GM23338 (cell line): Measurements from ENCODE around the gene PPP1R13L.

Source experiments
- POLR2AphosphoS5 ChIP-seq: IDR thresholded peaks from 2 replicates; pipeline ENCODE4 v1.6.1; 2016; ENCODE audit warnings: antibody characterized with exemption, low read depth
- TF ChIP-seq, protein P1 (sequence below), 2 experiments: fragments of 200-600 bp in 1 of 2; sonication (generic) in 1 of 2; conservative IDR thresholded peaks; 2 replicates each; pipeline versions ENCODE4 v1.5.1 to v1.6.1; 2016 to 2017; ENCODE audit warnings: antibody characterized with exemption in 2 of 2, low read depth in 2 of 2, mild to moderate bottlenecking in 2 of 2, moderate library complexity in 1 of 2

DNA sequence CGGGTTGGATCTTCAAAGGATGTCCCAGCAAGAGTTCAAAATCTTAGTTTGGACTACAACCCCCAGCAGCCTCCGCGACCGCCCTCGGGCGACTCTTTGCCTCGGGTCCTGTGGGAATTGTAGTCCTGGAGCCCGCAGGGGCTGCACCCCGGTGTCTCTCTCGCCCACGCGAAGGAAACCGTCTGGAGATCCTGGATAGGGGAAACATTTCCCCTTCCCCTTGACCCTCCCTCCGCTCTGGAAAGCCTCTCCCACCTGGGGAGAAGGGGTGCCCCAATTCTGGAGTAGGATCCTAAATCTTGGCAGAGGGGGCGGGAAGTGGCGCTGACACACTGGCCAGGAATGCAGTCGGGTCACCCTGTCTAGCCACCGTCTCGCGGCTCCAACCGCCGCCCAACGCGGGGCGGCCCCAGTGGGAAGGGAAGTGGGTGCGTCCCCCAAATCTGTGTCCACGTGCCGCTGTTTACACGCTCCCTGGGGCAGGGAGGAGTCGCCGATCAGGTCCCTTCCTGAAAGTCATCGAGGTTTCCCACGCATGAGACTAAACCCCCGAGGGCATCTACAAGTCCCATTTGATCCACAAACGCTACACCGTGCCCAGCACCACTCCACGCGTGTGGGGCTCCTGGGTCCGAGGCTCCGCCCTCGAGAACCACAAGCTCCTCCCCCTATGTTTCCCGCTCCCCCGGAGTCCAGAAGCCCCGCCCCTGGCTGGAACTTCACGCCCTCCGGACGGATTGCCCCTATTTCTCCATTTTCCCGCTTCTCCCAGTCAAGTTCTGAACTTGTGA is 761 bp upstream of the PPP1R13L start:
- 0 out of 2 replicates have a peak, but pooled peaks have one; percentile 3 for TF ChIP-seq POLR2AphosphoS5
- TF ChIP-seq, protein P1, sequence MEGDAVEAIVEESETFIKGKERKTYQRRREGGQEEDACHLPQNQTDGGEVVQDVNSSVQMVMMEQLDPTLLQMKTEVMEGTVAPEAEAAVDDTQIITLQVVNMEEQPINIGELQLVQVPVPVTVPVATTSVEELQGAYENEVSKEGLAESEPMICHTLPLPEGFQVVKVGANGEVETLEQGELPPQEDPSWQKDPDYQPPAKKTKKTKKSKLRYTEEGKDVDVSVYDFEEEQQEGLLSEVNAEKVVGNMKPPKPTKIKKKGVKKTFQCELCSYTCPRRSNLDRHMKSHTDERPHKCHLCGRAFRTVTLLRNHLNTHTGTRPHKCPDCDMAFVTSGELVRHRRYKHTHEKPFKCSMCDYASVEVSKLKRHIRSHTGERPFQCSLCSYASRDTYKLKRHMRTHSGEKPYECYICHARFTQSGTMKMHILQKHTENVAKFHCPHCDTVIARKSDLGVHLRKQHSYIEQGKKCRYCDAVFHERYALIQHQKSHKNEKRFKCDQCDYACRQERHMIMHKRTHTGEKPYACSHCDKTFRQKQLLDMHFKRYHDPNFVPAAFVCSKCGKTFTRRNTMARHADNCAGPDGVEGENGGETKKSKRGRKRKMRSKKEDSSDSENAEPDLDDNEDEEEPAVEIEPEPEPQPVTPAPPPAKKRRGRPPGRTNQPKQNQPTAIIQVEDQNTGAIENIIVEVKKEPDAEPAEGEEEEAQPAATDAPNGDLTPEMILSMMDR (conservative IDR thresholded peaks at IDR 0.05; ENCODE audit: low read depth in 2 of 2): no peak
